T-helper 17 cell (primary cell): ENCODE results near the gene ELAVL1. TPM values are rescaled to one million over a fixed set of nuclear protein-coding genes. Genes with fewer than 3 reads are reported as not detected.
"Not testable (repeated sequence)": the region's sequence is repeated elsewhere in the genome, so short reads cannot be mapped to it uniquely, and the experiment has no call there.

Source experiments
- ATAC-seq: fragments of 150-1000 bp; cut with Tn5 transposase; 2 replicates; pipeline ENCODE4 v1.10.0; 2021; ENCODE audit warnings: mild to moderate bottlenecking, moderate library complexity
- DNase-seq, 3 donors: peaks; one replicate each; pipeline versions ENCODE4 v3.0.0 to v3.0.0-alpha.2; 2020 to 2021
- H3K9me3 ChIP-seq: one replicate; pipeline ENCODE4 v1.7.0; 2013; ENCODE audit warnings: low read length, mild to moderate bottlenecking; ENCODE audit not compliant: control insufficient read depth, poor library complexity, severe bottlenecking
- H3K27ac Mint-ChIP-seq: one replicate; pipeline ENCODE4 v1.8.0; 2022; ENCODE audit warnings: mild to moderate bottlenecking, moderate library complexity, mixed read lengths
- H3K27me3 Mint-ChIP-seq: one replicate; pipeline ENCODE4 v1.8.0; 2022; ENCODE audit warnings: mixed read lengths
- H3K36me3 Mint-ChIP-seq: one replicate; pipeline ENCODE4 v1.8.0; 2022; ENCODE audit warnings: low read depth, mixed read lengths
- H3K4me1 Mint-ChIP-seq: one replicate; pipeline ENCODE4 v1.8.0; 2022; ENCODE audit warnings: mild to moderate bottlenecking, mixed read lengths
- H3K4me3 Mint-ChIP-seq: one replicate; pipeline ENCODE4 v1.8.0; 2022; ENCODE audit warnings: mild to moderate bottlenecking, moderate library complexity, mixed read lengths
- total RNA-seq, 4 donors: library from RNA in 2 of 4; stranded (reverse) in 2 of 4; gene quantifications; one replicate each; pipeline ENCODE4 v1.2.3 and lab custom pipeline; 2022 to 2026

The ELAVL1 gene
- total RNA-seq, 2 donors from 2014 or later: 37.5 to 40.7 TPM

DNA sequence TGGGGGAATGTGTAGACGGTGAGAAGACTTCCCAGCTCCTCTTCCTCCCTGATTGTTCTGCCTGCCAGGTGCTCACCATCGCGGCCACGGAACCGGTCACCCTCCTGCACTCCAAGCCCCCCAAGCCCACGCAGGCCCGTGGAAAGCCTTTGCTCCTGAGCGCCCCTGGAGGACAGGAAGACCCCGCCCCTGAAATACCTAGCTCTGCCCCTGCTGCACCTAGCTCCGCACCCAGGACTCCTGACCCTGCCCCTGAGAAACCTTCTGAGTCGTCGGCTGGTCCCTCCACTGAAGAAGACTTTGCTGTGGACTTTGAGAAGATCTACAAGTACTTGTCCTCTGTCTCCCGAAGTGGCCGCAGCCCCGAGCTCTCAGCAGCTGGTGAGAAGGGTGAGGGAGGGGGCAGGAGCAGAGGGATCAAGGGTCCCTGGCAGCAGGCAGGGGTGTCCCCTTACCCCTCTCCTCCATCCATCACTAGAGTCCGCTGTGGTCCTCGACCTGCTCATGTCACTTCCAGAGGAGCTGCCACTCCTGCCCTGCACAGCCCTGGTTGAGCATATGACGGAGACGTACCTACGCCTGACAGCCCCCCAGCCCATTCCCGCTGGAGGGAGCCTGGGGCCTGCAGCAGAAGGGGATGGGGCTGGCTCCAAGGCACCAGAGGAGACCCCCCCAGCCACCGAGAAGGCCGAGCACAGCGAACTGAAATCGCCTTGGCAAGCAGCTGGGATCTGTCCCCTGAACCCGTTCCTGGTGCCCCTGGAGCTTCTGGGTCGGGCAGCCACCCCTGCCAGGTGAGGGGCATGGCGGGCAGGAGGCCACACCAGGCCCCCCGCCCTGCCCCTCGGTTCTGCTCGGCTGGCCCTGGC is 83.2 kb downstream of the ELAVL1 start:
- H3K9me3 ChIP-seq: no peaks in the 10 kb centered on the region
- ATAC-seq (no peak), DNase-seq (no peak)
- no peak overlapping the region for H3K27ac Mint-ChIP-seq
- H3K27me3 Mint-ChIP-seq: peaks cover 4% of the 10 kb centered on the region
- H3K4me3 Mint-ChIP-seq: no peak overlapping the region
- peaks cover 2% of the 10 kb centered on the region for H3K36me3 Mint-ChIP-seq
- peaks cover 24% of the 10 kb centered on the region for H3K4me1 Mint-ChIP-seq

DNA sequence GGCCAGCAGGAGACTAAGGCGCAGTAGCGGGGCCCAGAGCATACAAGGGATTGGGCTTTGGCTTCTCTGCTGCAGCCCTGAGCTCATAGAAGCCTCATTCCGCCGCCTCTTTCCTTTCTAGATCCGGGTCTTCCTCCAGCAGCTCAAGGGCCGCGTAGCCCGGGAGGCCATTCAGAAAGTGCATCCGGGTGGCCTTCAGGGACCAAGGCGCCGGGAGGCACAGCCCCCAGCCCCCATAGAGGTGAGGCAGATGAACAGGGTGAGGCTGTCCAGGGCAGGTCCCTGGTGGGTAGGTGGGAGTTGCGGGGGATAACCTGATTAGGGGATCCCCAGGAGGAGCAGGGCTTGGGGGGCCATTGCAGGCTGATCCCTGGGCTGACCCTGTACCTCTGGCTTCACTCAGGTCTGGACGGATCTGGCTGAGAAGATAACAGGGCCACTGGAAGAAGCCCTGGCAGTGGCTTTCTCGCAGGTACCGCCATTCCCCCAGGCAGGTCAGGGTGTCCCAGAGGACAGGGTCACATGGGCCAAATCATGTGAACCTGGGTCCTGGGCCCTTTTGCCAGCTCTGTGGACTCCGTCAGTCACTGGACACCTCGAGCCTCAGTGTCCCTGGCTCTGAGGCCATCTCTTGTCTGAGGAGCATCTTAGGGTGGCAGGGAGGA is 84.0 kb downstream of the ELAVL1 start:
- Mint-ChIP-seq H3K36me3 (peaks cover 2% of the 10 kb centered on the region), H3K27ac (peak overlapping the region; percentile 71), H3K27me3 (peaks cover 4% of the 10 kb centered on the region), H3K4me1 (peaks cover 24% of the 10 kb centered on the region), H3K4me3 (peak overlapping the region; percentile 95)
- no peak for ATAC-seq
- H3K9me3 ChIP-seq: no peaks in the 10 kb centered on the region
- DNase-seq: no peak

- peaks cover 2% of the 10 kb centered on the region for H3K36me3 Mint-ChIP-seq
- no peaks in the 10 kb centered on the region for H3K9me3 ChIP-seq
- peak overlapping the region; percentile 95 for H3K4me3 Mint-ChIP-seq
- H3K27ac Mint-ChIP-seq: peak overlapping the region; percentile 71
- peaks cover 24% of the 10 kb centered on the region for H3K4me1 Mint-ChIP-seq
- DNase-seq (peak; percentile 97 to 100 (median 100)), ATAC-seq (peak; percentile 76)
- peaks cover 5% of the 10 kb centered on the region for H3K27me3 Mint-ChIP-seq
Observed at GRCh38 chr19:7920519-7921301, 84.7 kb downstream of the ELAVL1 start.

DNA sequence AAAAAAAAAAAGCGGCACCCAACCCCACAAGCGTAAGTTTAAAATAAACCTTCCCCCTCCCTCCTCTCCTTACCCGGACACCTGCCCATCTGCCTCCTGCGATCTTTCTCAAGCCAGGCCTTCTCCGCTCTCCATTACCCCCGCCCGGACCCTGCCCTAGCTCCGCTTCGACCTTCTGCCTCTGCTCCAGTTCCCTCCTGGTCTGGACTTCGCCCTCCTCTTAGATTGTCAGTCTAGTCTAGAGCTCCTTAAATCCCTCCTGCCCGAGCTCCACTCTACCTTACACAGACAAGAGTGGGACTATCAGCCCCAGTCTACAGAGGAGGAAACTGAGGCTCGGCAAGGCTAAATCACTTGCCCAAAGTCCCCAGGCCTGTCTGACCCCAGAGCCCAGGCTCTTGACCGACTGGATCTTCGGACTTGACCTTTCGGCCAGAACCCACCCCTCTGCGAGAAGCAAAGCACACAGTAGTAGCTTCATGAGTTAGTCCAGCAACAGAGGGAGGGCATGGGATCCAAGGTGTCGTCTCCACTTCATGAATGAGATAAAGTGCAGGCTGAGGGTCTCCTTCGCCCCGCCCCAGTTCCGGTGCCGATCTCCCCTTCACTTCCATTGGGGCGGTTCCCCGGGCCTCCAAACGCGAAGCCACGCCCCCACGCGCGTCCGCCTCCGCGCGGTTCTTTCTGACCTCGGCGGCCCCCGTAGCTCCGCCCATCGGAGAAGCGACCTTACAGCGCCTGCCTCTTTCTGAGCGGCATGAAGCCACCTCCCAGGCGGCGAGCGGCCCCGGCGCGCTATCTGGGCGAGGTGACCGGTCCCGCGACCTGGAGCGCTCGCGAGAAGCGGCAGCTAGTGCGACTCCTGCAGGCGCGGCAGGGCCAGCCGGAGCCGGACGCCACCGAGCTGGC is 85.6 kb downstream of the ELAVL1 start, which contains the start of gene SNAPC2:
Gene SNAPC2 (plus strand): TSS at position 729 of the 909 bp plus-strand sequence. CDS start 29 bp downstream, at position 758.
- ATAC-seq (peak; percentile 71), DNase-seq (peak; percentile 93 to 95 (median 94))
- Mint-ChIP-seq H3K4me1 (peaks cover 24% of the 10 kb centered on the region), H3K4me3 (peak within 1 kb of the TSS; percentile 95), H3K36me3 (peaks cover 2% of the 10 kb centered on the region), H3K27me3 (peaks cover 10% of the 10 kb centered on the region), H3K27ac (peak within 1 kb of the TSS; percentile 71)
- no peaks in the 10 kb centered on the region for H3K9me3 ChIP-seq

- H3K4me3 Mint-ChIP-seq: peak overlapping the region; percentile 78
- no peak for DNase-seq
- peaks cover 24% of the 10 kb centered on the region for H3K4me1 Mint-ChIP-seq
- no peaks in the 10 kb centered on the region for H3K9me3 ChIP-seq
- no peak overlapping the region for H3K27ac Mint-ChIP-seq
- ATAC-seq: no peak
- H3K36me3 Mint-ChIP-seq: peaks cover 2% of the 10 kb centered on the region
- peaks cover 10% of the 10 kb centered on the region for H3K27me3 Mint-ChIP-seq
Observed at GRCh38 chr19:7918615-7919421, 86.6 kb downstream of the ELAVL1 start.

DNA sequence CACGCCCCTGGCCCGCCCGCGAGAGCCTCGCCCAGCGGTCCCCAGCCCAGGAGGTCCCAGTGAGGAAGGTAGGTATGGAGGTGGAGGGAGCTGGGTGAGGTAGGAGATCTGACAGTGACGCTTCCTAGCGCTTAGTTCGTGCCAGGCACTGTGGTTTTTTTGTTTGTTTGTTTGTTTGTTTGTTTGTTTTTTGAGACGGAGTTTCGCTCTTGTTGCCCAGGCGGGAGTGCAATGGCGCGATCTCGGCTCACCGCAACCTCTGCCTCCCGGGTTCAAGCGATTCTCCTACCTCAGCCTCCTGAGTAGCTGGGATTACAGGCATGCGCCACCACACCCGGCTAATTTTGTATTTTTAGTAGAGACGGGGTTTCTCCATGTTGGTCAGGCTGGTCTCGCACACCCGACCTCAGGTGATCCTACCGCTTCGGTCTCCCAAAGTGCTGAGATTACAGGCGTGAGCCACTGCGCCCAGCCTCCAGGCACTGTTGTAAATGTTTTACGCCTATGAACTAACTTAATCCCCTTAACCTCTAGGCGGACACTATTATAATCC is 87.3 kb downstream of the ELAVL1 start:
- H3K27ac Mint-ChIP-seq: not testable (repeated sequence)

GRCh38 chr19:7917267-7918061 is 88.0 kb downstream of the ELAVL1 start:
- Mint-ChIP-seq H3K27ac (no peak overlapping the region), H3K27me3 (peaks cover 10% of the 10 kb centered on the region), H3K4me3 (peak overlapping the region; percentile 86), H3K36me3 (peaks cover 6% of the 10 kb centered on the region), H3K4me1 (peaks cover 27% of the 10 kb centered on the region)
- no peaks in the 10 kb centered on the region for H3K9me3 ChIP-seq
- ATAC-seq: peak; percentile 21
- peak; percentile 46 to 61 (median 50) for DNase-seq

More for the DNA sequence above, 87.3 kb downstream of the ELAVL1 start:
- H3K9me3 ChIP-seq, H3K36me3 Mint-ChIP-seq, ATAC-seq, DNase-seq: not testable (repeated sequence)
- H3K4me1 Mint-ChIP-seq: peaks cover 24% of the 10 kb centered on the region
- peak overlapping the region; percentile 78 for H3K4me3 Mint-ChIP-seq
- H3K27me3 Mint-ChIP-seq: peaks cover 10% of the 10 kb centered on the region

- Mint-ChIP-seq H3K4me1 (peaks cover 24% of the 10 kb centered on the region), H3K4me3 (peak overlapping the region; percentile 86), H3K36me3 (peaks cover 8% of the 10 kb centered on the region), H3K27ac (no peak overlapping the region), H3K27me3 (peaks cover 10% of the 10 kb centered on the region)
- ATAC-seq: no peak
- no peak for DNase-seq
- H3K9me3 ChIP-seq: no peaks in the 10 kb centered on the region
Observed at GRCh38 chr19:7916955-7917266, 88.5 kb downstream of the ELAVL1 start.

GRCh38 chr19:7916103-7916954 is 89.1 kb downstream of the ELAVL1 start:
- Mint-ChIP-seq H3K36me3 (peaks cover 11% of the 10 kb centered on the region), H3K27me3 (peaks cover 10% of the 10 kb centered on the region), H3K27ac (peak overlapping the region; percentile 14), H3K4me3 (peak overlapping the region; percentile 86), H3K4me1 (peaks cover 22% of the 10 kb centered on the region)
- no peaks in the 10 kb centered on the region for H3K9me3 ChIP-seq
- no peak for ATAC-seq
- DNase-seq: peak; percentile 46 to 57 (median 54)
